GM20431 (cell line): ENCODE results near the gene GRK4.

Experiments used
- in situ Hi-C: fragments of 300-500 bp; cut with MseI, MboI; formaldehyde crosslinking; loops from one replicate; pipeline ENCODE4 v1.15.0; 2020; ENCODE audit warnings: low sequenced_read_pairs; ENCODE audit not compliant: unreplicated experiment

GRK4 gene

GRCh38 chr4:2930135-2930757 is 33.1 kb upstream of the GRK4 start:
- in situ Hi-C loops: loop anchor here (25.0 kb wide), 1 partner anchor 168 kb away; the partner anchor contains the start of gene TNIP2

GRCh38 chr4:2930758-2931511 is 32.4 kb upstream of the GRK4 start:
- in situ Hi-C loops: loop anchor here (25.0 kb wide), 1 partner anchor 169 kb away; the partner anchor contains the start of gene TNIP2

GRCh38 chr4:2931512-2932301 is 31.7 kb upstream of the GRK4 start:
- in situ Hi-C loops: loop anchor here (25.0 kb wide), 1 partner anchor 169 kb away; the partner anchor contains the start of gene TNIP2

- in situ Hi-C loops: loop anchor here (25.0 kb wide), 1 partner anchor 170 kb away; the partner anchor contains the start of gene TNIP2
Observed at GRCh38 chr4:2932321-2932950, 30.9 kb upstream of the GRK4 start.

GRCh38 chr4:2932951-2933565 is 30.3 kb upstream of the GRK4 start:
- in situ Hi-C loops: loop anchor here (25.0 kb wide), 1 partner anchor 171 kb away; the partner anchor contains the start of gene TNIP2

GRCh38 chr4:2933566-2934076 is 29.8 kb upstream of the GRK4 start:
- in situ Hi-C loops: loop anchor here (25.0 kb wide), 1 partner anchor 171 kb away; the partner anchor contains the start of gene TNIP2

GRCh38 chr4:2934077-2934812 is 29.1 kb upstream of the GRK4 start:
- in situ Hi-C loops: loop anchor here (25.0 kb wide), 1 partner anchor 172 kb away; the partner anchor contains the start of gene TNIP2

GRCh38 chr4:2934813-2935761 is 28.3 kb upstream of the GRK4 start:
- in situ Hi-C loops: loop anchor here (25.0 kb wide), 1 partner anchor 173 kb away; the partner anchor contains the start of gene TNIP2

GRCh38 chr4:2935762-2936743 is 27.3 kb upstream of the GRK4 start:
- in situ Hi-C loops: loop anchor here (25.0 kb wide), 1 partner anchor 174 kb away; the partner anchor contains the start of gene TNIP2

- in situ Hi-C loops: loop anchor here (25.0 kb wide), 1 partner anchor 174 kb away; the partner anchor contains the start of gene TNIP2
Observed at GRCh38 chr4:2936773-2937145, 26.6 kb upstream of the GRK4 start.

- in situ Hi-C loops: loop anchor here (25.0 kb wide), 1 partner anchor 175 kb away; the partner anchor contains the start of gene TNIP2
Observed at GRCh38 chr4:2937146-2937857, 26.1 kb upstream of the GRK4 start.

GRCh38 chr4:2937986-2938385 is 25.4 kb upstream of the GRK4 start:
- in situ Hi-C loops: loop anchor here (25.0 kb wide), 1 partner anchor 176 kb away; the partner anchor contains the start of gene TNIP2

- in situ Hi-C loops: loop anchor here (25.0 kb wide), 1 partner anchor 176 kb away; the partner anchor contains the start of gene TNIP2
Observed at GRCh38 chr4:2938411-2938810, 25.0 kb upstream of the GRK4 start.

GRCh38 chr4:2938906-2939305 is 24.5 kb upstream of the GRK4 start:
- in situ Hi-C loops: loop anchor here (25.0 kb wide), 1 partner anchor 177 kb away; the partner anchor contains the start of gene TNIP2
